H9 (cell line): ENCODE data around the gene PHACTR2. TPM values are rescaled to one million over a fixed set of nuclear protein-coding genes. Genes with fewer than 3 reads are reported as not detected.
A peak's percentile ranks its signal among the peaks of the same experiment; 100 is the strongest.

Experiments
- DNase-seq: peaks from one replicate; pipeline ENCODE4 v3.0.0-alpha.2; 2017
- H2AFZ ChIP-seq: one replicate; pipeline ENCODE4 v1.6.1; 2013; ENCODE audit warnings: mild to moderate bottlenecking, low read length, control low read depth, moderate library complexity
- H2AK5ac ChIP-seq: 2 replicates; pipeline ENCODE4 v1.6.1; 2013; ENCODE audit warnings: low read length, control low read depth, mixed read lengths; ENCODE audit not compliant: insufficient read length
- H2BK120ac ChIP-seq: one replicate; pipeline ENCODE4 v1.6.1; 2013; ENCODE audit warnings: low read depth, mild to moderate bottlenecking, low read length, control low read depth, inconsistent platforms; ENCODE audit not compliant: poor library complexity, severe bottlenecking
- H2BK12ac ChIP-seq: 2 replicates; pipeline ENCODE4 v1.6.1; 2013; ENCODE audit warnings: low read length, control low read depth, mixed read lengths, low read depth; ENCODE audit not compliant: insufficient read length
- H2BK15ac ChIP-seq: 2 replicates; pipeline ENCODE4 v1.6.1; 2013; ENCODE audit warnings: low read depth, low read length, control low read depth
- H2BK20ac ChIP-seq: one replicate; pipeline ENCODE4 v1.6.1; 2013; ENCODE audit warnings: low read depth, mild to moderate bottlenecking, low read length, control low read depth, inconsistent platforms; ENCODE audit not compliant: poor library complexity, severe bottlenecking
- H2BK5ac ChIP-seq: 2 replicates; pipeline ENCODE4 v1.6.1; 2013; ENCODE audit warnings: low read length, control low read depth, mixed read lengths; ENCODE audit not compliant: insufficient read length
- H3K14ac ChIP-seq: 2 replicates; pipeline ENCODE4 v1.6.1; 2013; ENCODE audit warnings: low read length, control low read depth; ENCODE audit not compliant: insufficient read depth
- H3K18ac ChIP-seq: 2 replicates; pipeline ENCODE4 v1.6.1; 2013; ENCODE audit warnings: low read depth, mild to moderate bottlenecking, mixed read lengths, low read length, control low read depth; ENCODE audit not compliant: insufficient read length
- H3K23ac ChIP-seq: 2 replicates; pipeline ENCODE4 v1.6.1; 2013; ENCODE audit warnings: low read length, control low read depth, mixed read lengths, low read depth; ENCODE audit not compliant: insufficient read length
- H3K23me2 ChIP-seq: 2 replicates; pipeline ENCODE4 v1.6.1; 2013; ENCODE audit warnings: low read depth, mild to moderate bottlenecking, mixed read lengths, low read length, control low read depth; ENCODE audit not compliant: insufficient read length, poor library complexity, severe bottlenecking
- H3K27ac ChIP-seq: 2 replicates; pipeline ENCODE4 v1.5.1; 2013; ENCODE audit warnings: low read length, control low read depth, mixed read lengths, low read depth; ENCODE audit not compliant: insufficient read length
- H3K27me3 ChIP-seq: 2 replicates; pipeline ENCODE4 v1.6.1; 2013; ENCODE audit warnings: low read length, control low read depth, inconsistent platforms; ENCODE audit not compliant: insufficient read depth
- H3K4ac ChIP-seq: 2 replicates; pipeline ENCODE4 v1.6.1; 2013; ENCODE audit warnings: low read depth, mild to moderate bottlenecking, control low read depth, inconsistent platforms, low read length, moderate library complexity
- H3K4me1 ChIP-seq: 2 replicates; pipeline ENCODE4 v1.6.1; 2013; ENCODE audit warnings: low read length, control low read depth, inconsistent platforms; ENCODE audit not compliant: insufficient read depth
- H3K4me2 ChIP-seq: 2 replicates; pipeline ENCODE4 v1.6.1; 2013; ENCODE audit warnings: low read length, control low read depth, mixed read lengths; ENCODE audit not compliant: insufficient read length, insufficient read depth
- H3K56ac ChIP-seq: 2 replicates; pipeline ENCODE4 v1.6.1; 2013; ENCODE audit warnings: low read depth, mild to moderate bottlenecking, mixed read lengths, low read length, control low read depth; ENCODE audit not compliant: insufficient read length
- H3K79me1 ChIP-seq: 2 replicates; pipeline ENCODE4 v1.6.1; 2013; ENCODE audit warnings: low read depth, mild to moderate bottlenecking, moderate library complexity, low read length, control low read depth, inconsistent platforms; ENCODE audit not compliant: insufficient read depth, poor library complexity, severe bottlenecking
- H3K79me2 ChIP-seq: 2 replicates; pipeline ENCODE4 v1.6.1; 2013; ENCODE audit warnings: low read length, control low read depth, inconsistent platforms; ENCODE audit not compliant: insufficient read depth
- H3K9ac ChIP-seq: 2 replicates; pipeline ENCODE4 v1.6.1; 2013; ENCODE audit warnings: low read length, control low read depth, mixed read lengths; ENCODE audit not compliant: insufficient read length; ENCODE audit errors: extremely low read depth
- H3K9me3 ChIP-seq: one replicate; pipeline ENCODE4 v1.6.1; 2013; ENCODE audit warnings: low read depth, low read length, inconsistent platforms; ENCODE audit not compliant: control insufficient read depth
- H3T11ph ChIP-seq: one replicate; pipeline ENCODE4 v1.6.1; 2013; ENCODE audit warnings: mild to moderate bottlenecking, low read length, control low read depth, inconsistent platforms
- H4K20me1 ChIP-seq: one replicate; pipeline ENCODE4 v1.6.1; 2013; ENCODE audit not compliant: control insufficient read depth, insufficient read length, insufficient read depth
- H4K5ac ChIP-seq: 2 replicates; pipeline ENCODE4 v1.6.1; 2013; ENCODE audit warnings: low read depth, mild to moderate bottlenecking, mixed read lengths, low read length, control low read depth; ENCODE audit not compliant: insufficient read length
- H4K8ac ChIP-seq: replicated peaks from 2 replicates; pipeline ENCODE4 v1.6.1; 2013; ENCODE audit warnings: low read length, control low read depth, mixed read lengths, low read depth; ENCODE audit not compliant: insufficient read length
- H4K91ac ChIP-seq: 2 replicates; pipeline ENCODE4 v1.6.1; 2013; ENCODE audit warnings: low read depth, mild to moderate bottlenecking, moderate library complexity, mixed read lengths, low read length, control low read depth; ENCODE audit not compliant: insufficient read length
- H3K27ac Mint-ChIP-seq, 3 experiments: 2 replicates in 2 of 3; 3 replicates in 1 of 3; pipeline ENCODE4 v1.8.0; 2020 to 2021; ENCODE audit warnings: mixed read lengths in 3 of 3, mild to moderate bottlenecking in 1 of 3, moderate library complexity in 1 of 3
- H3K27me3 Mint-ChIP-seq: 2 replicates; pipeline ENCODE4 v1.8.0; 2021; ENCODE audit warnings: low read depth, mild to moderate bottlenecking, moderate library complexity, mixed read lengths
- H3K36me3 Mint-ChIP-seq, 3 experiments: 2 replicates in 2 of 3; 3 replicates in 1 of 3; pipeline ENCODE4 v1.8.0; 2020 to 2021; ENCODE audit warnings: low read depth in 3 of 3, mixed read lengths in 3 of 3; ENCODE audit not compliant: insufficient read depth in 1 of 3
- H3K4me1 Mint-ChIP-seq, 2 experiments: 2 replicates each; pipeline ENCODE4 v1.8.0; 2020; ENCODE audit warnings: mixed read lengths in 2 of 2
- H3K4me3 Mint-ChIP-seq, 2 experiments: 2 replicates in 1 of 2; 3 replicates in 1 of 2; pipeline ENCODE4 v1.8.0; 2020 to 2021; ENCODE audit warnings: mild to moderate bottlenecking in 2 of 2, mixed read lengths in 2 of 2, moderate library complexity in 1 of 2
- H3K9me3 Mint-ChIP-seq, 2 experiments: 2 replicates in 1 of 2; 3 replicates in 1 of 2; pipeline ENCODE4 v1.8.0; 2020; ENCODE audit warnings: mild to moderate bottlenecking in 2 of 2, mixed read lengths in 2 of 2, moderate library complexity in 1 of 2
- CTCF ChIP-seq: fragments of 200-600 bp; sonication (generic); conservative IDR thresholded peaks from 3 replicates; pipeline ENCODE4 v1.8.0; 2021; ENCODE audit warnings: antibody characterized with exemption, mild to moderate bottlenecking
- WGBS: extraction: QIAGEN DNeasy Blood & Tissue Kit; methylation state at CpG from one replicate; pipeline ENCODE4 v1.1.7; 2013; ENCODE audit warnings: missing lambda C conversion rate, low lambda C conversion rate, mixed read lengths; ENCODE audit not compliant: insufficient read length; ENCODE audit errors: extremely low coverage; 5-methylcytosine and 5-hydroxymethylcytosine counted together
- total RNA-seq: library from RNA; stranded (reverse); gene quantifications from 2 replicates; pipeline ENCODE4 v1.2.1, GENCODE V29; 2021

PHACTR2 gene
- total RNA-seq, 1 experiment from 2014 or later: 131 TPM

- Histone ChIP-seq H3K56ac (no peak overlapping the region), H2BK12ac (peak overlapping the region; percentile 84), H3K18ac (no peak overlapping the region), H4K20me1 (no peaks in the 10 kb centered on the region), H3T11ph (no peak overlapping the region), H3K23ac (no peak overlapping the region), H4K8ac (no peak overlapping the region), H3K79me2 (no peaks in the 10 kb centered on the region), H3K79me1 (no peaks in the 10 kb centered on the region), H4K91ac (no peak overlapping the region), H2AFZ (no peak overlapping the region), H3K27ac (peak overlapping the region; percentile 99), H2BK15ac (no peak overlapping the region), H3K23me2 (no peaks in the 10 kb centered on the region), H3K9ac (no peak overlapping the region), H3K9me3 (no peaks in the 10 kb centered on the region), H3K4me1 (peaks cover 33% of the 10 kb centered on the region), H3K4ac (no peak overlapping the region), H2BK5ac (peak overlapping the region; percentile 4), H4K5ac (no peak overlapping the region), H2AK5ac (peak overlapping the region; percentile 87), H2BK120ac (no peak overlapping the region), H2BK20ac (no peak overlapping the region), H3K14ac (no peak overlapping the region), H3K4me2 (peak overlapping the region; percentile 22), H3K27me3 (no peaks in the 10 kb centered on the region)
- Mint-ChIP-seq H3K9me3 (no peaks in the 10 kb centered on the region), H3K36me3 (peaks cover 0 to 8% (median 0%) of the 10 kb centered on the region in 3 experiments; a peak in 3 of 7 replicates), H3K27me3 (no peaks in the 10 kb centered on the region), H3K4me1 (peaks cover 82 to 83% of the 10 kb centered on the region in 2 experiments), H3K4me3 (peak overlapping the region in 1 of 2 experiments; percentile 33; a peak in 2 of 5 replicates), H3K27ac (peak overlapping the region; percentile 52 to 98 (median 78))
- no CpG with 5 or more reads among the region's 8 CpGs for WGBS
- TF ChIP-seq CTCF: no peak
- peak; percentile 48 for DNase-seq
Observed at GRCh38 chr6:143747347-143747842, 69.6 kb downstream of the PHACTR2 start.
